Measurements from ENCODE around the gene GPX6. TPM values are rescaled to one million over a fixed set of nuclear protein-coding genes. Genes with fewer than 3 reads are reported as not detected.

GPX6 gene
- total RNA-seq, 1 donor from 2014 or later = not detected

DNA sequence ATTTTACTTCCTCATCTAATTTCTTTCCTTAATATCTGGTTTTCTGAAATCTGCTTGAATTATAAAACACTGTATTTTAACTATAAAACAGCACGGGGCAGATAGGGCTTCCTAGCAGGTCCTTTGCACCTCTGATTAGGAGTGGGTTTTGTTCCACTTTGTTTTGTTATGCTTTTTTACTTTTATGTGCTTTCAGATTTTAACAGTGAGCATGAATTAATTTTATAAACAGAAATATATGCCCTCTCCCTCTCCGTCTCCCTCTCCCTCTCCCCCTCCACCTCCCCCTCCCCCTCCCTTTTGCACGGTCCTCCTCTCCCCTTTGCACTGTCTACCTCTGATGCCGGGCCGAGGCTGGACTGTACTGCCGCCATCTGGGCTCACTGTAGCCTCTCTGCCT lies 14.3 kb downstream of the GPX6 start:
- Histone ChIP-seq H3K27me3 (no peaks in the 10 kb centered on the region), H3K27ac (no peak overlapping the region), H3K36me3 (no peaks in the 10 kb centered on the region), H3K4me3 (no peak overlapping the region), H3K4me1 (no peaks in the 10 kb centered on the region), H3K9me3 (no peaks in the 10 kb centered on the region)
- TF ChIP-seq, protein P1, sequence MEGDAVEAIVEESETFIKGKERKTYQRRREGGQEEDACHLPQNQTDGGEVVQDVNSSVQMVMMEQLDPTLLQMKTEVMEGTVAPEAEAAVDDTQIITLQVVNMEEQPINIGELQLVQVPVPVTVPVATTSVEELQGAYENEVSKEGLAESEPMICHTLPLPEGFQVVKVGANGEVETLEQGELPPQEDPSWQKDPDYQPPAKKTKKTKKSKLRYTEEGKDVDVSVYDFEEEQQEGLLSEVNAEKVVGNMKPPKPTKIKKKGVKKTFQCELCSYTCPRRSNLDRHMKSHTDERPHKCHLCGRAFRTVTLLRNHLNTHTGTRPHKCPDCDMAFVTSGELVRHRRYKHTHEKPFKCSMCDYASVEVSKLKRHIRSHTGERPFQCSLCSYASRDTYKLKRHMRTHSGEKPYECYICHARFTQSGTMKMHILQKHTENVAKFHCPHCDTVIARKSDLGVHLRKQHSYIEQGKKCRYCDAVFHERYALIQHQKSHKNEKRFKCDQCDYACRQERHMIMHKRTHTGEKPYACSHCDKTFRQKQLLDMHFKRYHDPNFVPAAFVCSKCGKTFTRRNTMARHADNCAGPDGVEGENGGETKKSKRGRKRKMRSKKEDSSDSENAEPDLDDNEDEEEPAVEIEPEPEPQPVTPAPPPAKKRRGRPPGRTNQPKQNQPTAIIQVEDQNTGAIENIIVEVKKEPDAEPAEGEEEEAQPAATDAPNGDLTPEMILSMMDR (IDR thresholded peaks at IDR 0.05) = no peak
- intact Hi-C loops (cut with DNase I) = no loop called here
- DNase-seq (ENCODE audit: low spot score in 2 of 2) = no peak

DNA sequence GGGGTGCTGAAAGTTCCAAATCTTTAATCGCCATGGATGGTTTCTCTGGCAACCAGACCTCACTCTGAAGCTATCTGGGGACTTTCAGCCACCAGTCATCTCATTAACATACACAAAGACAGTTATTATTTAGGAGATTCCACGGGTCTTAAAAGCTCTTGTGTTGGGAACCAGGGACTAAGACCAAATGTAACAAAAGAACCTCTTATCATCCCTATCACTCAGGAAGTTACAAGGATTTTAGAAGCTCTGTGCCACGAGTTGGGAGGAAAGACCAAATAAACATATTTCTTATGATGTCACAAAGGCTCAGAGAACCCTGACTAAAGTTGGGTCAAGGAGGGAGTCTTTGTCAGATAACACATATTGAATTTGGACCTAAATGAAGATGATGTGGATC lies 17.7 kb downstream of the GPX6 start:
- Histone ChIP-seq H3K36me3 (no peaks in the 10 kb centered on the region), H3K9me3 (no peaks in the 10 kb centered on the region), H3K27ac (no peak overlapping the region), H3K4me3 (no peak overlapping the region), H3K4me1 (no peaks in the 10 kb centered on the region), H3K27me3 (no peaks in the 10 kb centered on the region)
- no peak for DNase-seq (ENCODE audit: low spot score in 2 of 2)
- TF ChIP-seq, protein P1 (IDR thresholded peaks at IDR 0.05) = no peak
- intact Hi-C loops (cut with DNase I) = no loop called here

DNA sequence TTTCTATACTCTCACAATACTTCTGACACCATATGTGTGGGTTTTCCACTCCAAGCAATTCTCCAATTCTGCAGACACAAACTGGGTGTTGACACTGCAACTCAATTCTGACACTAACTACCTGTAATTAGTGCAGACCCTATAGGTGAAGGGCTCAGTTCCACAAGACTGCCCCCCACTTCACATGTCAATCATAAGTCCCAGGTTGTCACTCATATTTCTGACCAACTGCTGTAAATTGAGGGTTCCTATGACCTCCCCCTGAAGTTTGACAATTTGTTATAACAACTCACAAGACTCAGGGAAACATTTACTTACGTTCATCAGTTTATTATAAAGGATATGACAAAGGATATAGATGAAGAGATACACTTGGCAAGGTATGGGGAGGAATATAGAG lies 18.3 kb downstream of the GPX6 start:
- Histone ChIP-seq H3K36me3 (no peaks in the 10 kb centered on the region), H3K4me1 (no peaks in the 10 kb centered on the region), H3K9me3 (no peaks in the 10 kb centered on the region), H3K4me3 (no peak overlapping the region), H3K27me3 (no peaks in the 10 kb centered on the region), H3K27ac (no peak overlapping the region)
- no peak for DNase-seq (ENCODE audit: low spot score in 2 of 2)
- intact Hi-C loops (cut with DNase I) = no loop called here
- TF ChIP-seq, protein P1 (IDR thresholded peaks at IDR 0.05) = no peak

DNA sequence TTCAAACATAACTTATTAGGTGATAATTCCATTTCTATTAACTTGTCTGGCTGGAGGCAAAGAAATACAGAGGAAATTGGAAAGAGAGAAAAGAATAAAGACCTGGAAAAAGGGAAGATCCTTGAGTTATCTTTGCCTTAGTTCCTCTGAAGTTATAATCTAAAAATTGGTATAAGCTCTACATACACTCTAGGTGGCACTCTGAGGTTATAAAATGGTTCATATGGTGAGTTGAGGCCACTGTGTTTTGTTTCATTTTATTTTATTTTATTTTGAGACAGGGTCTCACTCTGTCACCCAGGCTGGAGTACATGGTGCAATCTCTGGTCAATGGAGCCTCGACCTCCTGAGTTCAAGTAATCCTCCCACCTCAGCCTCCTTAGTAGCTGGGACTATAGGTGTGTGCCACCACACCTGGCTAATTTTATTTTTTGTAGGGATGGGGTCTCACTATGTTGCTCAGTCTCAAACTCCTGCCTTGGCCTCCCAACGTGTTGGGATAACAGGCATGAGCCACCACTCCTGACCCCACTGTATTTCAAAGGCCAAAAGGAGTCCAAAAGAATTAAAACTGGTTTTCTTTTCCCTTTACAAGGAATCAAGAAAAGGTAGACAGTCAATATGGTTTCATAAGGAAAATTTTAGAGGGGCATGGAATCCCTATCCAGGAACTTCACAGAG lies 19.4 kb downstream of the GPX6 start:
- Histone ChIP-seq H3K9me3 (no peaks in the 10 kb centered on the region), H3K4me1 (no peaks in the 10 kb centered on the region), H3K4me3 (no peak overlapping the region), H3K36me3 (no peaks in the 10 kb centered on the region), H3K27ac (no peak overlapping the region), H3K27me3 (no peaks in the 10 kb centered on the region)
- no peak for DNase-seq (ENCODE audit: low spot score in 2 of 2)
- TF ChIP-seq, protein P1 (IDR thresholded peaks at IDR 0.05) = no peak
- intact Hi-C loops (cut with DNase I) = no loop called here

DNA sequence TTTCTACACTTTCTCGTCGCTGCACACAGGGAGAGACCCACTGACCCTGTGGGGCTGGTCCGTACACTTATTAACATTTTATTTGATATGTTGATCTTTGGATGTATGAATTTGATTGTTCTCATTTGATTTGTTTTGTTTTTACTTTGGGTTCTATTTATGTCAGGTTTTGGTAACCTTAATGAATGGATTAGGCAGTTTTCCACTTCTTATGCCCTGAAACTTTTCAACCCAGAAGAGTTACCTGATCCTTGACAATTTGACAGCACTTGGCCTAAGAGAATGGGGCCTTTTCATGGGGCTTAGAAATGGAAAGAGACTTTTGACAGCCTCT lies 23.6 kb downstream of the GPX6 start:
- DNase-seq (ENCODE audit: low spot score in 2 of 2) = no peak
- Histone ChIP-seq H3K36me3 (no peaks in the 10 kb centered on the region), H3K4me3 (no peak overlapping the region), H3K27ac (no peak overlapping the region), H3K9me3 (no peaks in the 10 kb centered on the region), H3K27me3 (no peaks in the 10 kb centered on the region), H3K4me1 (no peaks in the 10 kb centered on the region)
- intact Hi-C loops (cut with DNase I) = no loop called here
- TF ChIP-seq, protein P1 (IDR thresholded peaks at IDR 0.05) = no peak
